WI38 (cell line): Measurements from ENCODE around the gene HOXD9.

Source experiments
- H3K4me3 ChIP-seq: 2 replicates; pipeline ENCODE4 v1.5.1; 2011; ENCODE audit warnings: low read depth, mild to moderate bottlenecking, control low read depth, low read length
- TF ChIP-seq, protein P1 (sequence below): IDR thresholded peaks from 2 replicates; pipeline ENCODE4 v1.5.1; 2012; ENCODE audit warnings: low read depth, mild to moderate bottlenecking, control low read depth, low read length

Gene HOXD9

DNA sequence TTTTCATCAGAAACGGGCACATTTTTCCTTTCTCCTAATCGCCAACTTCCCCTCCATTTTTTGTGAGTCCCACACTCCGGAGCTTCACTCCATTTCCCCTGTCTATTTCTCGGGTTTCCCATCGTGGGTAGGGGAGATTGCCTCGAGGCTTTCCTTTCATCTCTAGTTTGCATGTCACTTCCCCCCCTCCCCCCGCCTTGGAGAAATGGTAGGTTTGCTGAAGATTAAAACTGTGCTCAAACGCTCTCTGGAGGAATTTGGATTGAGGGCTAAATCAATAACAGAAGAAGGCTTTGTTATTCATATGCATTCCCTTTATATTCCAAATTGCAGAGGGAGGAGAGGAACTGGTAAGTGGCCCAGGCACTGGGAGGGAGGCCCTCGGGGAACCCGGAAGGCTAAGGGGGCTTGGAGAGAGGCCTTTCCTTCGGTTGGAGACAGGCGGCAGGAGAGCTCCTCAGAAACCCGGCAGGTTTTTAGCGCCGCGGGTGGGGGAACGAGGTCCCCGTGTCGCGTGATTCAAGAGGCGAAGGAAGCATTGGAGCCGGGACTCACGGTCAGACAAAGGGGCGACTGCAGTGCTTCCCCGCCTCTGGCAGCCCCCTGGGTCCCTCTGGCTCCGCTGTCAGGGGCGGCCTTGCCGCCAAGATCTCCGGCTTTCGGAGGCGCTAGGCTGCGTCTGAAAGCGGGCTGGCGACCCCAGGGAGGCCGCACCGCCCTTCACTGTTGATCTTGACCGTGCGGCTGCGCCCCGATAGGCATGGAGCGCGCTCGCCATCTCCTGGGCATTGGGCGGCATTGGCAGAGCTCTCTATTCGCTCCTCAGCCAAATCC, 25.3 kb upstream of the HOXD9 start:
- TF ChIP-seq, protein P1, sequence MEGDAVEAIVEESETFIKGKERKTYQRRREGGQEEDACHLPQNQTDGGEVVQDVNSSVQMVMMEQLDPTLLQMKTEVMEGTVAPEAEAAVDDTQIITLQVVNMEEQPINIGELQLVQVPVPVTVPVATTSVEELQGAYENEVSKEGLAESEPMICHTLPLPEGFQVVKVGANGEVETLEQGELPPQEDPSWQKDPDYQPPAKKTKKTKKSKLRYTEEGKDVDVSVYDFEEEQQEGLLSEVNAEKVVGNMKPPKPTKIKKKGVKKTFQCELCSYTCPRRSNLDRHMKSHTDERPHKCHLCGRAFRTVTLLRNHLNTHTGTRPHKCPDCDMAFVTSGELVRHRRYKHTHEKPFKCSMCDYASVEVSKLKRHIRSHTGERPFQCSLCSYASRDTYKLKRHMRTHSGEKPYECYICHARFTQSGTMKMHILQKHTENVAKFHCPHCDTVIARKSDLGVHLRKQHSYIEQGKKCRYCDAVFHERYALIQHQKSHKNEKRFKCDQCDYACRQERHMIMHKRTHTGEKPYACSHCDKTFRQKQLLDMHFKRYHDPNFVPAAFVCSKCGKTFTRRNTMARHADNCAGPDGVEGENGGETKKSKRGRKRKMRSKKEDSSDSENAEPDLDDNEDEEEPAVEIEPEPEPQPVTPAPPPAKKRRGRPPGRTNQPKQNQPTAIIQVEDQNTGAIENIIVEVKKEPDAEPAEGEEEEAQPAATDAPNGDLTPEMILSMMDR, result peak; percentile 77
- H3K4me3 ChIP-seq, result peak overlapping the region; percentile 57

- TF ChIP-seq, protein P1, result no peak
- H3K4me3 ChIP-seq, result no peak overlapping the region; the same call in 1 of the 2 replicates
Observed at GRCh38 chr2:176097820-176098365, 24.6 kb upstream of the HOXD9 start.

- TF ChIP-seq, protein P1, result no peak
- H3K4me3 ChIP-seq, result no peak overlapping the region
Observed at GRCh38 chr2:176098366-176099158, 24.0 kb upstream of the HOXD9 start.

DNA sequence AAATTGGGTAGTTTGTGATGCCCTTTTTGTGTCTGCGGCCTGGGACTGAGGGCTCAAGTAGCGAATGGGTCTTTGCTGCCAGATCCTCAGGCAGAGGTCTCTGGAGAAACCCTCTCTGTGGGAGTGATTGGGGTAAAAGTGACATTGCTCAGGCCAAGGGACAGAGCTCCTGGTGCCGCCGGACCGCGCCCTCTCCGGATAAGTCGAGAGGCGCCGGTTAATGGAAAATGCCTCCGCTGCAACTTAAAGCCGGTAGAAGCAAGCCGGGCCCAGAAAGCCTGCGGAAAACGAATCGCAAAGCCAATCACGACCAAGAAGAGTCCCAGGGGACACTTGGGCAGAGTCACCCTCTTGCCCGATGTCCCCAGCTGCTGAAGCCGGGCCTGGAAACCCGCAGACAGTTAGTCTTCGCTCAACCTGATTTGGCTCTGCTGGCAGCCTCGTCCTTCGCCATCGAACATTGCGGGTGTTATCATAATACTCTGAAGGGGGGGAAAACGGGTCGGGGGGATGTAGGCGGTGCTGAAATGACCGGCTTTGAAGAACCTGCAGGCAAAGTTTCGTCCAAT, 23.3 kb upstream of the HOXD9 start:
- H3K4me3 ChIP-seq, result no peak overlapping the region
- TF ChIP-seq, protein P1, result no peak

GRCh38 chr2:176099728-176100546, 22.6 kb upstream of the HOXD9 start, which contains the start of gene HOXD12:
TSS of gene HOXD12 (plus strand) at chr2:176099795. CDS start at chr2:176099802, 7 bp downstream.
- TF ChIP-seq, protein P1, result no peak
- no peak within 1 kb of the TSS for H3K4me3 ChIP-seq

DNA sequence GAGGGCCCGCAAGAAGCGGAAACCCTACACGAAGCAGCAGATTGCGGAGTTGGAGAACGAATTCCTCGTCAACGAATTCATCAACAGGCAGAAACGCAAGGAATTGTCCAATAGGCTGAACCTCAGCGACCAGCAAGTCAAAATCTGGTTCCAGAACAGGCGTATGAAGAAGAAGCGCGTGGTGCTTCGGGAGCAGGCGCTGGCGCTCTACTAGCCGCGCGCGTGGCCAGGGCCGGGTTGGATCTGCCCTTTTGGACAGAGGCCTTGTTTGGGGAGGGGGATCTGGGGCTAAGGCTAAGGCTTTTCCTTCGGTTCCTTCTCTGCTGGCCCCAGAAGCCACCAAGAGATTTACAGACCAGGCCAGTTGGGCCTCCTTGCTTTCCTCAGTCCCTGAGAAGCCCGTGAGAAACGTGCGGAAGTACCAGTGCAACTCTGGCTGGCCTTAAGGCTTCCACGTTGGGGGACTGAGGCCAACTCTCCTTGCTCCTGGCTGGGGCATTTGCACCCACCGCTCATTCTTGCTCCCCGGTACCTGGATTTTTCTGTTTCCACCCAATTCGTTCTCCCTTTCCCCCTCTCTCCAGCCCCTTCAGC, 21.9 kb upstream of the HOXD9 start:
- TF ChIP-seq, protein P1, result no peak
- no peak overlapping the region for H3K4me3 ChIP-seq
